ENCODE results near the gene IFI16.

GRCh38 chr1:159014003-159014571, 4.4 kb downstream of the IFI16 start:
- TF ChIP-seq CTCF (IDR thresholded peaks at IDR 0.05; ENCODE audit: poor library complexity) (no peak), EZH2 (IDR thresholded peaks at IDR 0.05; ENCODE audit: borderline replicate concordance) (no peak)
